Hematopoietic multipotent progenitor cell (in vitro differentiated cells): ENCODE data around the gene TXNL4A. TPM values are rescaled to one million over a fixed set of nuclear protein-coding genes. Genes with fewer than 3 reads are reported as not detected.

Source experiments
- DNase-seq, 3 donors: peaks; one replicate each; pipeline ENCODE4 v3.0.0-alpha.2; 2011 to 2015; ENCODE audit warnings: low read depth in 2 of 3, low spot score in 2 of 3
- total RNA-seq: library from RNA; depleted of rRNA; stranded (reverse); fragments of >200 nt; gene quantifications from one replicate; pipeline ENCODE4 v1.2.3, GENCODE V29; 2012

The TXNL4A gene
- total RNA-seq, 1 donor = 37.4 TPM

DNA sequence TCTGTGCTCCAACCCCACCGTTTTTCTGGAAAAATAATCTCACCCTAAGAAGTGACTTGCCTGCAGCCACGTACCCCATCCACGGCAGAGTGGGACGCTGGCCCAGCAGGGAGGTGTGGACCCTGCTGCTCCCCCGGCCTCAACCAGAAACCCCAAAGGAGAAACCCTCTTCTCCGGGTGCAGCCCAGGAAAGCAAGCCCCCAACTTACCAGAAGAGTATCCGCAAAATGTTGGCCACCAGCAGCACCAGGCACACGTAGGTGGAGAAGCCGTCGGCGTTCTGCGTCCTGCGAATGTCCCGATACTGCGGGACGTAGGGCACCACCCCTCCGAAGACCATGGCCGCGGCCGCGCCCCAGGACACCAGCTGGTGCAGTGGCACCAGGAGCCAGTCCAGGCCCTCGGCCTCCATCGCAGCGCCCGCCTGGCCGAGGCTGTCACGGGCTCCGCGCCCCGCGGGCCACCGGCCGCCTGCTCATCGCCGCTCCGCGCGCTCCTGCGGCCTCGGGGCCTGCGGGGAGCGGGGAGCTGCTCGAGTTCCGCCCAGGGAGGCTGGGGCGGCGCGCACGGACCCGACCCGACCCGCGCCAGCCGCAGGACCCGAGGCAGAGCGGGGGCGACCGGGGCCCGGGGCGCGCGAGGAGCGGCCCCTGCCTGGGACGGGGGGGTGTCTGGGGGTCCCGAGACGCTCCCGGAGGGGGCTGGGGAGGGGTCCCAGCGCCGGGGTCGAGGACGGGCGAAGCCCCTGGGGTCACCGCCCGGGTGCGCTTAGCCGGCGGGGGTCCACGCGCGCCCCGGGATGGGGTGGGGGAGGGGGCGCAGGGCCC lies 37.6 kb downstream of the TXNL4A start:
- DNase-seq = peak in 1 of 3 donors; percentile 39

DNA sequence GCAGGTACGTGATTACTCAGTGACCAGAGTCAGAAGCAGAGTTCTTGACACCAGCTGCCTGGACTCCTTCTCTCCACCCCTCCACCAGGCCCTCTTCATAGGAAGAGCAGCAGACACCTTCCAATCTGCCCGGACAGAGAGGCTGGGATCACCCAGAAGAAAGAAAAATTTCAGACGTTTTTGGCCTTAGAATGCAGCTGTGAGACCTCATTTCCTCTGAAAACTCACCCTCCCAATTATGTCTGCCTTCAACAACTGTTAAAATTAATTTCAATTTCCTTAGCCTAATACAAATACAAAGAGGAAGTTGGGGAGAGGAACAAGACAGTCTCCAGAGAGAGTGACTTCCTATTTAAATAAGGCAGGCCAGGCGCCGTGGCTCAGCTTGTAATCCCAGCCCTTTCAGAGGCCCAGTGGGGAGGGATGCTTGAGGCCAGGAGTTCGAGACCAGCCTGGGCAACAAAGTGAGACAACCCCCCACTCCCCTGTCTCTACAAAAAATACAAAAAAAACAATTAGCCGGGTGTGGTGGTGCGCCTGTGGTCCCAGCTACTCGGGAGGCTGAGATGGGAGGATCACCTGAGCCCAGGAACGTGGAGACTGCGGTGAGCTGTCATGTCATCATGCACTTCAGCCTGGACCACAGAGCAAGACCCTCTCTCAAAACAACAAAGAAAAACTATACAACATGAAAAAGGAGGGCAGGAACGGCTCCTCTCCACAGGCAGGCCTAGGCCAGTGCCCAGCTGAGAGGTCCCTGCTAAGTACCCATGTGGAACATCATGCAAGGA lies 38.5 kb downstream of the TXNL4A start:
- DNase-seq = peak in 2 of 3 donors; percentile 64 to 88

DNA sequence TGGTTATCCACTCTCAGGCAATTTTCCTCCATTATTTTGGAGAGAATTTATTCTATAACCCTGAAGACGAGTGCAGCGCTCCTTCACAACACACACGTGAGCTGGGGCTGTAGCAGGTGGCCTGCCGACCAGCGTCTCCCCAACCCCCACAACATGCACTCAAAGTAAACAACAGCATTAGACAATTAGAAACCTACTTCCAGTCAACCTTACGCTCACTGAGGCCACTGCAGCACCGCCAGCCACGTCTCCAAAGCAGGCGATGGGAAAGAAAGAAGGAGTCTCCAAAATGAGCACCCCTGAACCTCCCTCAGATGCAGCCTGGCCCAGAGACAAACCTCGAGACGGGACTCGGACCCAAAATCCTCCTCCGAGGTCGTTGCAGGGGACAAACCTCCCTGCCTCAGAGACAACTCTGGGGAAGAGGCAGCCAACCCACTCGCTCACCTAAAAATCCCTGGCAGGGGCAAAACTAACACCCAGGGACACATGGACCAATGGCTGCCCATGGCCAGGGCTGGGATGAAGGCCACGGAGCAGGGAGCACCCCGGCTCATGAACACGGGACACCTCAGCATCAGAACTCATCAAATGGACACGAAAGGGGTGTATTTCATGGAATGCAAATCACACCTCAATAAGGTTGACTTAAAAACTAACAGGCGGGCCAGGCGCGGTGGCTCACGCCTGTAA lies 39.5 kb downstream of the TXNL4A start:
- DNase-seq = no peak

DNA sequence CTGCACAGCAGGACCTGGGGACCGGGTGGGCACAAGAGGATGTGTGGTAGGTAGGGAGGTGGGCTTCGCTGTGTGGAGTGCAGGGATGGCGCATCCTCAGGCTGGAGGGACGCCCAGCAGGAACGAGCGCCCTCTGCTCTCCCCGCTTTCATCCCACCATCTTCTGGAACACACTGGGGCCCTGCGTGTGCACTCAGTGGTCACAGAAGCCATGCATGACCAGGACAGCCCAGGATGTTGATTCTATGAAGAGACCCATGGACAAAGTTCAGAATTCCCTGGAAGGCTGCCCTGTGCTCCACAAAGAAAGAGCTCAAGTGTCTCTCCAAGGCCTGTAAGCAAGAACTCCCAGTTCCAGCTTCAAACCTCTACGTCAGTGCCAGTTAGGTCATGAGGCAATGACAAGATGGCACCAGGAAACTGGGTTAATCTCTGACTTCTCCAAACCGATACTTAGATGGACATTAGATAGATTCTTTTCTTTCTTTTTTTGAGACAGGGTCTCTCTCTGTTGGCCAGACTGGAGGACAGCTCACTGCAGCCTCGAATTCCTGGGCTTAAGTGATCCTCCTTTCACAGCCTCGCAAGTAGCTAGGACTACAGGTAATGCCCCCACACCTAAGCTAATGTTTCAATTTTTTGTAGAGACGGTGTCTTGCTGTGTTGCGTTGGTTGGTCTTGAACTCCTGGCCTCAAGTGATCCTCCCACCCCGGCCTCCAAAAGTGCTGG lies 40.3 kb downstream of the TXNL4A start:
- DNase-seq = no peak

DNA sequence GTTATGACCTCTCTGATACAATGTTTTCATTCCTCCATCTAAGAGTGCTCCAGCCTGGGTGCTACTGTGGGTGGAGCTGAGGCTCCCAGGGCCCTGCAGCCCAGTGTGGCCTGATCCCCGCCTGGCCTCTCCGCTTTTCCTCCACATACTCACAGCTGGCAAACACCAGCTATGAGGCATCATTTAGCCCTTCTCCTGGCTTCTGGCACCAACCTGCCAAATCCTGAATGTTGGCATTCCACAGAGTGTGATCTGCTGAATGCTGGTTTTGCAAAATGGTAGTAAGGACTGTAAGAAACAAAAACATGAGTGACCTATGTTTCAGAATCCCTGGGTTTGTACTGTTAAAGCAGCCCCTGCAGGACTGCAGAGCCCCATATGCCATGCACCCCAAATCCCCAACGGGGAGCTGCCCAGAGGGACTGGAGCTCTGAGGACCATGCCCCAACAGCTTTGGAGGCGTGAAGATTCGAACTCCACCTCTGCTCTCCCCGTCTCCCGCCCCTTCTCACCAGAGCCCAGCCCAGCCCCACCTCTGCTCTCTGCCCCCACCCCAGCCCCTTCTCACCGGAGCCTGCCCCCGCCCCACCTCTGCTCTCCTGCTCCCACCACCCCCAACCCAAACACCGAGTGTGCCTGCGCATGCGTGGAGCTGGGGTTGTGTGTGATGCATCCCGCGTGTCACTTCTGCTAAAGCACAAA lies 41.2 kb downstream of the TXNL4A start:
- no peak for DNase-seq

DNA sequence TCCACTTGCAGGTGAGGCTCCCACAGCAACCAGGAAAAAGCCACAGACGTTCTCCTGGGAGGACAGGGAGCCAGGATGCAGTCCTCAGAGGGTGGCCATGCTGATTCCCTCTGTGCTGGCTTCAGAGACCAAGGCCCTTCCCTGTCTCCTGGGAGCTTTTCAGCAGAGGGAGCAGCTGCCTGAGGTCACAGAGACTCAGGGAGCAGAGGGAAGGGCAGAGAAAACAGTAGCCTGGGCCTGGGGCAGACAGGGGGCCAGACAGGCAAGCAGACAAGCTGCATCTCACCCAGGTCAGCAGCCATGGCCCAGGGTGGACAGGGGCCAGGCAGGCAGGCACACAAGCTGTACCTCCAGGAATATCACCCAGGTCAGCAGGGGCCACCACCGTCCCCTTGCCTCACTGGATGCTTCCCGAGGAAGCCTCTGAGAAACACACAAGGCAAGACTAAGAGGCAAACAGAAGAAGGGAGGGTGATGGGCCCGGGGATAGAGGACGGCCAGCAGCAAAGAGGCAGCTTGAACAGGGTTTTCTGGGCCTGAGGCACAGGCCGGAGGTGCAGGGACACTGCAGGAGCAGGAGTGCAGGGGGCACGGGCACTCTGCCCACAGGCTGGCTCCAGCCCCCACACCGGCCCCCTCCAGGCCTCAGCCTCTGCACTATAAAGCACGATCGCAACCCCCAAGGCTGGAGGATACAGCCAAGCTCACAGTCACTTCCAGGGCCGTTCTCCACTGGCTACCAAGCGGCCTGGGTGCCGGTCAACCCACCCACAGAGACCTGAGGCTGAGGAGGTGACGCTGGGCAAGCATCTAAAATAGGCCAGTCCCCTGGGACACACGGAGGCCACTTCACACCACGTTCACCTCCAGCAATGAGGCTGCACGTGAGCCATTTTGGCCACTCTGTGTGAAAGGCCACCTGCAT lies 43.0 kb downstream of the TXNL4A start:
- DNase-seq = no peak

DNA sequence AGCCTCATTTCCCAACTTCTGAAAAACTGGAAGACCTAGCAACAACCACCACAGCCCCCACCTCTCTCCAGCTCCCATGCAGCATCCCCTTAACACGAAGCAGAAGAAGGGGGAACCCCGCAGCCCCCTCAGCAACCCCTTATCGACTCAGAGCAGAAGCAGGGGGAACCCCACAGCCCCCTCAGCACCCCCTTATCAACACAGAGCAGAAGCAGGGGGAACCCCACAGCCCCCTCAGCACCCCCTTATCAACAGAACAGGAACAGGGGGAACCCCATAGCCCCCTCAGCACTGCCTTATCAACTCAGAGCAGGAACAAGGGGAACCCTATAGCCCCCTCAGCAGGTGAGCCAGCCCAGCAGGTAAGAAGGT lies 43.6 kb downstream of the TXNL4A start:
- DNase-seq = peak in 2 of 3 donors; percentile 84 to 95

DNA sequence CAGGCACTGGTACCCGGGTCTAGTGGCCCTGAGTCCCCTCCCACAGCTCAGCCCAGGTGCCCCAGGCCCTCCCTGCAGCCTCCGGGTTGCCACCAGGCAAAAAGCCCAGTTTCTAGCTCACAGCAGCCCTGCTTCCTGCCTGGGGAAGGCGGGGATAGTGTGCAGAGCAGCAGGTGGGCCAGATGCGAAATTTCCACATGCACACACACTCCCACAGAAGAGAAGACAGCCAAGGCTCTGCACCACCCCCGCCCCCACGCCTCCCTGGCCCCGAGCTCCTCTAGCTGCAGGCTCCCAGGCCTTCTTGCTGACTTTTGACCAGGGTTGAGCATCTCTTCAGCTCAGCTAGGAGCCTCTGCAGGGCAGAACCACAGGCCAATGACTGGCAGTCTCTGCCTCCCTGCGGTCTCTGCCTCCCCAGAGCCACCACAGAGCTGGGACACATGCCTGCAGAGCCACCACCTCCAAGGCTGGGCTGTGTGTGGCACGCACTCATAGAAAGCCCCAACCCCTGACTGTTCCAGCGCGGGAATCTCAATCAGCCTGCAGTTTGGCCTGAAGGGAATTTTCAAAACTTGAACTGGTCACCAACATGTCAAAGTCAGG lies 44.1 kb downstream of the TXNL4A start:
- DNase-seq = peak in 2 of 3 donors; percentile 52 to 70

DNA sequence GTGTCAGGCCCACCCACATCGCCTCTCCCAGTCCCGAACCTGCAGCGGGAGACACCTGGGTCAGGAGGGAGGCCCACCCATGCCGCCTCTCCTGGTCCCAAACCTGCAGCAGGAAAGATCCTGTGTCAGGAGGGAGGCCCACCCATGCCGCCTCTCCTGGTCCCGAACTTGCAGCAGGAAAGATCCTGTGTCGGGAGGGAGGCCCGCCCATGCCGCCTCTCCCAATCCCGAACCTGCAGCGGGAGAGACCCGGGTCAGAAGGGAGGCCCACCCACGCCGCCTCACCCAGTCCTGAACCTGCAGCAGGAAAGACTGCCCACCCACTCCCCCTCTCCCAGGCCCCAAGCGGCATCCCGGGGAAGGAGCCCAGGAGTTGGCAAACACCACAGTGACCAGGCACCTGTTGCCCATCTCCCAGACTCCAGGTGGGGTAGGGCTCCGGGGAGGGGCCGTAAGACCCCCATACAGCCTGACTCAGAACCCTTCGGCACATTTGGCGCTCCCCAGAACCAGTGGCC lies 44.7 kb downstream of the TXNL4A start:
- DNase-seq = no peak

DNA sequence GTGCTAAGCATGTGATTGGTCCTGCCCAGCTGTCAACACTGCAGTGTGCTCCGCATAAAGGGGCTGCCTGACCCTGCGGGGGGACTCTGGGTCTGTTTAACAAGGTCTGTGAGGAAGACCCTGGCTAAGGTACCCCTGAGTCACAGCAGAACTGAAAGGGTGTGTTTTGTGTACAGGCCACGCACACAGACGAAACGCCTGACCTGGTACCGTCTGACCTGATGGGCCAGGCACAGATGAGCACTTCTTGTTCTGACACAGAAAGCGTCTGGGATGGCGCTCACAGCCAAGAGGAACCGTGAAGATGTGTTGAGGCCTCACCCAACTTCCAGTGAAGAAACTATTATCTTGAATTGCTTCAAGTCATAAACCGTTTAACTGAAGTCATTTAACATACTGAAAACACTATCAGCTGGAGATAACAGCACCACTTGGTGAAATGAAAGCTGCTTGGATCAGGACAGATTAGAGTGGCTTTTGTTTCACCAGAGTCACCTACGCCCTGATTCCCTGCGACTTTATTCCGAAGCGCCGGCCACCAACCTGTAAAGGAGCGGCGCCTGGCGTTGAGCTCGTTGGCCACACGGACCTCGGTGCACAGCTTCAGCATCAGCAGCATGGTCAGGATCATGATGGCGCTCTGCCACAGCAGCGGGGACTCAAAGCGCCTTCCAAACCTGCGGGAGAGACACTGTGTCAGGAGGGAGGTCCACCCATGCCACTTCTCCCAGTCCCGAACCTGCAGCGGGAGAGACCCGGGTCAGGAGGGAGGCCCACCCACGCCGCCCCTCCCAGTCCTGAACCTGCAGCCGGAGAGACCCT lies 45.4 kb downstream of the TXNL4A start:
- DNase-seq = no peak

DNA sequence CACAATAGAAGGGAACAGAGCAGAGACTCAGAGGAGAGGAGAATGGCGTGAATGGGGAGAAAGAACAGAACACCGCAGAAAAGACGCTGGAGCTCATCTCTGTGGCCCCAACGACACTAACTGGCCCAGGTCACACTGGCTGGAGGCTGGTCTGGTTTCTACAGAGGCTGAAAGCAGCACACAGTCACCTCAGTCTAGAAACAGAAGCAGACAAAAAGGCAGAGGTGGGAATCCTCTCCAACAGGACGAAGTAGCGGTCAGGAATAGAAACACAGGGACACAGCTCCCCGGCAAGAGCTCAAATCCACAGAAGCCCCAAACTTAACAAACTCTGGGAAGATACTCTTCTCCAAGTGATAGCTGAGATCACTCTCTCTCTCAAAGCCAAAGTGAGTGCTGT lies 46.2 kb downstream of the TXNL4A start:
- DNase-seq = no peak

DNA sequence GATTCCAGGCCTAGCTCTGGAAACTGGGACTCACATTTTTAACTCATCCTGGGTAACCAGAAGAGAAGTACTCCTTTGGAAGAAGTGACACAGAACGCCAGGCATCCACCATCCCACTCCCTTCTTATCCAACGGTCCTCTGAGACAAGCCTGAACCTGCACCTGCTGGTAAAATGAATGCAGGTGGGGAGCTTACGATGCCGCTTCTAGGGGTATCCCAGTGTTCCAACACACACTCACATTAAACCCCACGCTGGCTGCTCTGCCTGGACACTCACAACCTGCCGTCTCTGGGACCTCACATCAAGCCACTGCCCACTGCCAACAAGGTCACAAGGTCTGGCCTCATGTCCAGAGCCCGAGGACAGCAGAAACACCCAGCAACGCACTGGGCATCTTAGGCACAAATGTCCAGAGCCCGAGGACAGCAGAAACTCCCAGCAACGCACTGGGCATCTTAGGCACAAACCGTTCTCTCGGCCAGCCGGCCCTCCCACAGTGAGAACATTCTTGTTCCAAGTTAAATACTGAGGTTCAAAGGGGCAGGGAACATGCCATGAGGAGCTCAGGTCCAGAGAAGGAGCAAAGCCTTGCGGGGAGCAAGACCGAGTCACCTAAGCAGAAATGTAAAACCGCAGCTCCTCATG lies 46.8 kb downstream of the TXNL4A start:
- DNase-seq = no peak

DNA sequence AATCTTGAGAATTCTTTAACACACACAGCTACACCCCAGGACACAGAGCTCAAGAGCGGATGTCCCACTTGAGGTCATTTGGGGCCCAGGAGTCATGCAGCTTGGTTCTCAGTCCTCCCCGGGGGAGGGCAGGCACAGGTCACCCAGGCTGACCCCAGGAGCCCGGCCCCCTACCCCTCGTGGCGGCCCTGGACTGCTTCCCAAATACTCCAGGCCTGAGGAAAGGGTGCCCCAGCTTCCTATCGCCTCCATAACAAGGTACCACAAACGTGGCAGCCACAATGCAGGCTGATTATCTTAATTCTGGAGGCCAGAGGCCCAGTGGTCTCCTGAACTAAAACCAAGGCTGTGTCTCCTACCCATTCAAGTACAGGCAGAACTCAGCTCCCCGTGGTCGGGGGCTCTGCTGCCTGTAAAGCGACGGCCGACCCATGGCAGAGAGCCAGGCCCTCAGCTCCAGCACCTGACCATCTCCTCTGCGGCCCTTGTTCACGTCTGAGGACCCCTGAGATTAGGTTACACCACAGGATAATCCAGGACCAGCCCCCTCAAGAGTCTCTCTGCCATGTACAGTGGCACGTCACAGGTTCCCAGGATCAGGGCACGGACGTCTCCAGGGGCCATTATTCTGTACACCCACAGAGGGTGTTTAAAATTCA lies 47.4 kb downstream of the TXNL4A start:
- no peak for DNase-seq

DNA sequence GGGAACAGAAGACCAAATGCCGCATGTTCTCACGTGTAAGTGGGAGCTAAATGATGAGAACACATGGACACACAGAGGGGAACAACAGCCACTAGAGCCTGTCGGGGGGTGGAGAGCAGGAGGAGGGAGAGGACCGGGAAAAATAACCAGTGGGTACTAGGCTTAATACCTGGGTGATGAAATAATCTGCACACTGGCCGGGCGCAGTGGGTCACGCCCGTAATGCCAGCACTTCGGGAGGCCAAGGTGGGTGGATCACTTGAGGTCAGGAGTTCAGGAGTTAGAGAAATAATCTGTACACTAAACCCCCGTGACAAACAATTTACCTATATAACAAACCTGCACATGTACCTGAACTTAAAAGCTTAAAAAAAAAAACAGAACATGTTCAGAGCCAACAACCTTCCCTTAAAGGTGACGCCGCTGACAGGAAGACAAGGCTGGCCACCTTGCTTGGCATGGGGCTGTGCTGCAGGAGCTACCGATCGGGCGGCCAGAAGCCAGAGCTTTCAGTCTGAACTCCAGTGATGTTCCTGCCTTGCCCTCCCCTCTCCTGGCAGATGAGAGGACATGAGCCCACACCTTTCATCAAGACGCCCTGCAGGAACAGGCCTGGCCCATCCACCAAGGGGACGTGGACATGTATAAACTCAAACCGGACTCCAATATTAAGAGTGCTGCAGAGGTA lies 48.1 kb downstream of the TXNL4A start:
- no peak for DNase-seq

DNA sequence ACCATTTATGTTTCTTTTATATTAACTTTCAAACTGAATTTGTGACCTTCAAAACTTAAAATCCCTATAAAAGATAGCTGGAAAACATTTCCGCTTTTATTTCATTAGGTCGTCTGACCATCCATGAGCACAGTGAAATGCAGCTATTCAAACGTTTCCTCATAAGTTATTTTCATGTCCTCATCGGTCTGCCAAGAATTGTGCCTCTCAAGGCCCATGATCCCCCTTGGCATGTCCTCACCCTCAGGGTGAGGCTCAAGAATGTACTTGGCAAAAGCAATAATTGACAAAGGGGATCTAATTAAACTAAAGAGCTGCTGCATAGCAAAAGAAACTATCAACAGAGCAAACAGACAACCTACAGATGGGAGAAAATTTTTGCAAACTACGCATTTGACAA lies 49.3 kb downstream of the TXNL4A start:
- no peak for DNase-seq

DNA sequence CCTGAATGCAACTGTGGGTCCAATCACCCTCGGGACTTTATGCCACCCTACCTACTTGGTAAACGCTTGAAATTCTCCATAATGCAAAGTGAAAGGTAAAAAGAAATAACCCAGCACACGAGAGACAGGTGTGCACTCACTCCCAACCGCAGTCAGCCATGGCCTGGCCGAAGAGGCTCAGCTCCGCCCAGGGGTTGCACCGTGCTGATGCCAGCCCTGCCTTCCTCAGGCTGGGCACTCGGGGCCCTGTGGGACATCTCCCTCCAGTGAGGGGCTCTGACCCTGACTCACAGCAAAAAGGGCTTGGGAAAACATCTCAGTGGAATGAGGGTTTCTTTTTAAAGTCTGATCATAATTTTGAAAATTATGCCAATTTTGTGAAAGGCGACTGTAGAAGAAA lies 50.2 kb downstream of the TXNL4A start:
- no peak for DNase-seq
